H9 (cell line): ENCODE measurements around the gene CYBRD1. TPM values are rescaled to one million over a fixed set of nuclear protein-coding genes. Genes with fewer than 3 reads are reported as not detected.

Experiments
- DNase-seq: peaks from one replicate; pipeline ENCODE4 v3.0.0-alpha.2; 2017
- H2AFZ ChIP-seq: one replicate; pipeline ENCODE4 v1.6.1; 2013; ENCODE audit warnings: mild to moderate bottlenecking, low read length, control low read depth, moderate library complexity
- H2AK5ac ChIP-seq: 2 replicates; pipeline ENCODE4 v1.6.1; 2013; ENCODE audit warnings: low read length, control low read depth, mixed read lengths; ENCODE audit not compliant: insufficient read length
- H2BK120ac ChIP-seq: one replicate; pipeline ENCODE4 v1.6.1; 2013; ENCODE audit warnings: low read depth, mild to moderate bottlenecking, low read length, control low read depth, inconsistent platforms; ENCODE audit not compliant: poor library complexity, severe bottlenecking
- H2BK12ac ChIP-seq: 2 replicates; pipeline ENCODE4 v1.6.1; 2013; ENCODE audit warnings: low read length, control low read depth, mixed read lengths, low read depth; ENCODE audit not compliant: insufficient read length
- H2BK15ac ChIP-seq: 2 replicates; pipeline ENCODE4 v1.6.1; 2013; ENCODE audit warnings: low read depth, low read length, control low read depth
- H2BK20ac ChIP-seq: one replicate; pipeline ENCODE4 v1.6.1; 2013; ENCODE audit warnings: low read depth, mild to moderate bottlenecking, low read length, control low read depth, inconsistent platforms; ENCODE audit not compliant: poor library complexity, severe bottlenecking
- H2BK5ac ChIP-seq: 2 replicates; pipeline ENCODE4 v1.6.1; 2013; ENCODE audit warnings: low read length, control low read depth, mixed read lengths; ENCODE audit not compliant: insufficient read length
- H3K14ac ChIP-seq: 2 replicates; pipeline ENCODE4 v1.6.1; 2013; ENCODE audit warnings: low read length, control low read depth; ENCODE audit not compliant: insufficient read depth
- H3K18ac ChIP-seq: 2 replicates; pipeline ENCODE4 v1.6.1; 2013; ENCODE audit warnings: low read depth, mild to moderate bottlenecking, mixed read lengths, low read length, control low read depth; ENCODE audit not compliant: insufficient read length
- H3K23ac ChIP-seq: 2 replicates; pipeline ENCODE4 v1.6.1; 2013; ENCODE audit warnings: low read length, control low read depth, mixed read lengths, low read depth; ENCODE audit not compliant: insufficient read length
- H3K23me2 ChIP-seq: 2 replicates; pipeline ENCODE4 v1.6.1; 2013; ENCODE audit warnings: low read depth, mild to moderate bottlenecking, mixed read lengths, low read length, control low read depth; ENCODE audit not compliant: insufficient read length, poor library complexity, severe bottlenecking
- H3K27ac ChIP-seq: 2 replicates; pipeline ENCODE4 v1.5.1; 2013; ENCODE audit warnings: low read length, control low read depth, mixed read lengths, low read depth; ENCODE audit not compliant: insufficient read length
- H3K27me3 ChIP-seq: 2 replicates; pipeline ENCODE4 v1.6.1; 2013; ENCODE audit warnings: low read length, control low read depth, inconsistent platforms; ENCODE audit not compliant: insufficient read depth
- H3K4ac ChIP-seq: 2 replicates; pipeline ENCODE4 v1.6.1; 2013; ENCODE audit warnings: low read depth, mild to moderate bottlenecking, control low read depth, inconsistent platforms, low read length, moderate library complexity
- H3K4me1 ChIP-seq: 2 replicates; pipeline ENCODE4 v1.6.1; 2013; ENCODE audit warnings: low read length, control low read depth, inconsistent platforms; ENCODE audit not compliant: insufficient read depth
- H3K4me2 ChIP-seq: 2 replicates; pipeline ENCODE4 v1.6.1; 2013; ENCODE audit warnings: low read length, control low read depth, mixed read lengths; ENCODE audit not compliant: insufficient read length, insufficient read depth
- H3K56ac ChIP-seq: 2 replicates; pipeline ENCODE4 v1.6.1; 2013; ENCODE audit warnings: low read depth, mild to moderate bottlenecking, mixed read lengths, low read length, control low read depth; ENCODE audit not compliant: insufficient read length
- H3K79me1 ChIP-seq: 2 replicates; pipeline ENCODE4 v1.6.1; 2013; ENCODE audit warnings: low read depth, mild to moderate bottlenecking, moderate library complexity, low read length, control low read depth, inconsistent platforms; ENCODE audit not compliant: insufficient read depth, poor library complexity, severe bottlenecking
- H3K79me2 ChIP-seq: 2 replicates; pipeline ENCODE4 v1.6.1; 2013; ENCODE audit warnings: low read length, control low read depth, inconsistent platforms; ENCODE audit not compliant: insufficient read depth
- H3K9ac ChIP-seq: 2 replicates; pipeline ENCODE4 v1.6.1; 2013; ENCODE audit warnings: low read length, control low read depth, mixed read lengths; ENCODE audit not compliant: insufficient read length; ENCODE audit errors: extremely low read depth
- H3K9me3 ChIP-seq: one replicate; pipeline ENCODE4 v1.6.1; 2013; ENCODE audit warnings: low read depth, low read length, inconsistent platforms; ENCODE audit not compliant: control insufficient read depth
- H3T11ph ChIP-seq: one replicate; pipeline ENCODE4 v1.6.1; 2013; ENCODE audit warnings: mild to moderate bottlenecking, low read length, control low read depth, inconsistent platforms
- H4K20me1 ChIP-seq: one replicate; pipeline ENCODE4 v1.6.1; 2013; ENCODE audit not compliant: control insufficient read depth, insufficient read length, insufficient read depth
- H4K5ac ChIP-seq: 2 replicates; pipeline ENCODE4 v1.6.1; 2013; ENCODE audit warnings: low read depth, mild to moderate bottlenecking, mixed read lengths, low read length, control low read depth; ENCODE audit not compliant: insufficient read length
- H4K8ac ChIP-seq: replicated peaks from 2 replicates; pipeline ENCODE4 v1.6.1; 2013; ENCODE audit warnings: low read length, control low read depth, mixed read lengths, low read depth; ENCODE audit not compliant: insufficient read length
- H4K91ac ChIP-seq: 2 replicates; pipeline ENCODE4 v1.6.1; 2013; ENCODE audit warnings: low read depth, mild to moderate bottlenecking, moderate library complexity, mixed read lengths, low read length, control low read depth; ENCODE audit not compliant: insufficient read length
- H3K27ac Mint-ChIP-seq, 3 experiments: 2 replicates in 2 of 3; 3 replicates in 1 of 3; pipeline ENCODE4 v1.8.0; 2020 to 2021; ENCODE audit warnings: mixed read lengths in 3 of 3, mild to moderate bottlenecking in 1 of 3, moderate library complexity in 1 of 3
- H3K27me3 Mint-ChIP-seq: 2 replicates; pipeline ENCODE4 v1.8.0; 2021; ENCODE audit warnings: low read depth, mild to moderate bottlenecking, moderate library complexity, mixed read lengths
- H3K36me3 Mint-ChIP-seq, 3 experiments: 2 replicates in 2 of 3; 3 replicates in 1 of 3; pipeline ENCODE4 v1.8.0; 2020 to 2021; ENCODE audit warnings: low read depth in 3 of 3, mixed read lengths in 3 of 3; ENCODE audit not compliant: insufficient read depth in 1 of 3
- H3K4me1 Mint-ChIP-seq, 2 experiments: 2 replicates each; pipeline ENCODE4 v1.8.0; 2020; ENCODE audit warnings: mixed read lengths in 2 of 2
- H3K4me3 Mint-ChIP-seq, 2 experiments: 2 replicates in 1 of 2; 3 replicates in 1 of 2; pipeline ENCODE4 v1.8.0; 2020 to 2021; ENCODE audit warnings: mild to moderate bottlenecking in 2 of 2, mixed read lengths in 2 of 2, moderate library complexity in 1 of 2
- H3K9me3 Mint-ChIP-seq, 2 experiments: 2 replicates in 1 of 2; 3 replicates in 1 of 2; pipeline ENCODE4 v1.8.0; 2020; ENCODE audit warnings: mild to moderate bottlenecking in 2 of 2, mixed read lengths in 2 of 2, moderate library complexity in 1 of 2
- CTCF ChIP-seq: fragments of 200-600 bp; sonication (generic); conservative IDR thresholded peaks from 3 replicates; pipeline ENCODE4 v1.8.0; 2021; ENCODE audit warnings: antibody characterized with exemption, mild to moderate bottlenecking
- WGBS: extraction: QIAGEN DNeasy Blood & Tissue Kit; methylation state at CpG from one replicate; pipeline ENCODE4 v1.1.7; 2013; ENCODE audit warnings: missing lambda C conversion rate, low lambda C conversion rate, mixed read lengths; ENCODE audit not compliant: insufficient read length; ENCODE audit errors: extremely low coverage; 5-methylcytosine and 5-hydroxymethylcytosine counted together
- total RNA-seq: library from RNA; stranded (reverse); gene quantifications from 2 replicates; pipeline ENCODE4 v1.2.1, GENCODE V29; 2021

The CYBRD1 gene
- total RNA-seq, 1 experiment from 2014 or later: 3.6 TPM

DNA sequence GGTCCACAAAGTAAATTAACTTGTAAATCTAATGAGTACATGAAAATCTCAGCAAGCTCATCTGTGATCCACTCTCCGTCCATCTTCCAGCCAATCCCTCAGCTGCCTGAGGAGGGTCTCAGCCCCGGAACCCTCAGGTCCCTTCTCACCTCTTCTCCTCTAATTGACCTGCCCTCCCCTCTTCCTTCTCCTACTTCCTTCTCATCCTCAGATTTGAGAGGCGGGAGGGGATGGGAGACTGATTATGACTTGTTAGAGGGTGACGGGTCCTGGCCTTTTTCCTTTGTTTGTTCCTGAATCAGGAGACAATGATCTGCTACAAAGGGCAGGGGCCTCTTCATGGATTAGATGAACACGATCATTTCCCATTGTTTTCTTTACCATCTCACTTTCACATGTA lies 80.1 kb downstream of the CYBRD1 start:
- no peak overlapping the region for H4K5ac ChIP-seq
- no peak overlapping the region for H2AFZ ChIP-seq
- no peak overlapping the region for H3K14ac ChIP-seq
- H3K79me1 ChIP-seq: no peaks in the 10 kb centered on the region
- H4K8ac ChIP-seq: no peak overlapping the region
- no peak overlapping the region for H3K18ac ChIP-seq
- H3K9me3 Mint-ChIP-seq: no peaks in the 10 kb centered on the region; a peak in 1 of 5 replicates
- TF ChIP-seq CTCF: no peak
- H2AK5ac ChIP-seq: no peak overlapping the region
- no peak overlapping the region for H2BK15ac ChIP-seq
- no peak overlapping the region for H4K91ac ChIP-seq
- H3K79me2 ChIP-seq: no peaks in the 10 kb centered on the region
- no peak overlapping the region for H3K56ac ChIP-seq
- no peak overlapping the region for H3K4me3 Mint-ChIP-seq
- DNase-seq: no peak
- H2BK120ac ChIP-seq: no peak overlapping the region
- H3T11ph ChIP-seq: no peak overlapping the region
- H3K27me3 Mint-ChIP-seq: peaks cover 9% of the 10 kb centered on the region
- no peaks in the 10 kb centered on the region for H3K36me3 Mint-ChIP-seq
- no peaks in the 10 kb centered on the region for H3K27me3 ChIP-seq
- H3K27ac Mint-ChIP-seq: no peak overlapping the region
- H4K20me1 ChIP-seq: no peaks in the 10 kb centered on the region
- no peak overlapping the region for H3K4me2 ChIP-seq
- H3K4me1 Mint-ChIP-seq: peaks cover 0 to 3% of the 10 kb centered on the region in 2 experiments; a peak in 1 of 4 replicates
- H3K9me3 ChIP-seq: no peaks in the 10 kb centered on the region
- no peak overlapping the region for H3K4ac ChIP-seq
- WGBS: no CpG with 5 or more reads among the region's 5 CpGs
- H3K23me2 ChIP-seq: no peaks in the 10 kb centered on the region
- H2BK12ac ChIP-seq: no peak overlapping the region
- no peaks in the 10 kb centered on the region for H3K4me1 ChIP-seq
- no peak overlapping the region for H3K9ac ChIP-seq
- H3K23ac ChIP-seq: no peak overlapping the region
- H2BK5ac ChIP-seq: no peak overlapping the region
- no peak overlapping the region for H3K27ac ChIP-seq
- no peak overlapping the region for H2BK20ac ChIP-seq

Other genes starting within 250 kb of the CYBRD1 start
- 40.9 and 44.7 TPM in 2 replicates for gene METTL8, start 88.5 kb upstream of the CYBRD1 start, total RNA-seq
- 25.5 and 28.1 TPM in 2 replicates for gene DCAF17, start 88.2 kb upstream of the CYBRD1 start, total RNA-seq
- gene DYNC1I2, start 165.0 kb downstream of the CYBRD1 start, total RNA-seq: 73.4 and 75.4 TPM in 2 replicates